Measurements from ENCODE around the gene AKAP13. TPM values are rescaled to one million over a fixed set of nuclear protein-coding genes. Genes with fewer than 3 reads are reported as not detected.

Gene AKAP13
- total RNA-seq, 2 experiments from 2014 or later: 282 to 304 TPM

DNA sequence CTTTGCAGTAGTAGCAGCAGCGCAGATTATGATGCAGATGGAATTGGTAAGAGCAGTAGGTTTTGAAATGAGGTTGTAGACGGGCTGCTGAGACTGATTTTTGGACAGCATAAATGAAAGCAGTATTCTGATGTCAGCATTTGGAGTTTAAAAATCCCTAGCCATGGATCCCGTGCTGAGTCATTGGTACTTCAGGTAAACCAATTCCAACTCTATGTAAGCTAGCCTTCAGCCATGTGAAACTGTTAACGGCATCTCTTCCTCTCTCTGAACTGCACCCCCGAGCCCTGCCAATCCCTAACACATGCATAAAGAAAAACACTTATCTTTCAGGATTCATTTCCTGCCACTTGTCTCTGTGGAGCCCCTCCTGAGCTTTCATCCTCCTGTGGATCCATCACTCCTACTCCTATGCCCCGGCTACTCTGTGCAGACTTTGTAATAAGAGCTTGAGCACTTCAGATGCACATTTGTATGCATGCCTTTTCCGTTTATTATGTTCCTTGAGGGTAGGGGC is 119.0 kb downstream of the AKAP13 start:
- intact Hi-C loops (cut with DNase I, micrococcal nuclease): no loop called here
- no peaks in the 10 kb centered on the region for H3K27me3 ChIP-seq (ENCODE audit: control insufficient read depth in 1 of 2, insufficient read depth in 2 of 2, low read length in 2 of 2)
- Mint-ChIP-seq H3K9me3 (no peaks in the 10 kb centered on the region), H3K36me3 (ENCODE audit: low read depth) (no peaks in the 10 kb centered on the region), H3K27ac (peak overlapping the region; percentile 37), H3K4me3 (no peak overlapping the region), H3K4me1 (ENCODE audit: low read depth) (peaks cover 99% of the 10 kb centered on the region), H3K27me3 (no peaks in the 10 kb centered on the region)
- H3K9me3 ChIP-seq (ENCODE audit: control insufficient read depth in 1 of 2, insufficient read depth in 1 of 2, low read length in 2 of 2): no peaks in the 10 kb centered on the region
- ChIA-PET POLR2A (no interaction called here), CTCF (interaction anchor here (0.8 to 1.0 kb wide), 2 partner anchors 10 to 203 kb away, joined by 3 read pairs; no protein-coding TSS in a partner anchor)
- peaks cover 16% of the 10 kb centered on the region for H3K4me1 ChIP-seq (ENCODE audit: insufficient read depth, low read length)
- H3K36me3 ChIP-seq (ENCODE audit: insufficient read depth, low read length): no peaks in the 10 kb centered on the region
- TF ChIP-seq, protein P1, sequence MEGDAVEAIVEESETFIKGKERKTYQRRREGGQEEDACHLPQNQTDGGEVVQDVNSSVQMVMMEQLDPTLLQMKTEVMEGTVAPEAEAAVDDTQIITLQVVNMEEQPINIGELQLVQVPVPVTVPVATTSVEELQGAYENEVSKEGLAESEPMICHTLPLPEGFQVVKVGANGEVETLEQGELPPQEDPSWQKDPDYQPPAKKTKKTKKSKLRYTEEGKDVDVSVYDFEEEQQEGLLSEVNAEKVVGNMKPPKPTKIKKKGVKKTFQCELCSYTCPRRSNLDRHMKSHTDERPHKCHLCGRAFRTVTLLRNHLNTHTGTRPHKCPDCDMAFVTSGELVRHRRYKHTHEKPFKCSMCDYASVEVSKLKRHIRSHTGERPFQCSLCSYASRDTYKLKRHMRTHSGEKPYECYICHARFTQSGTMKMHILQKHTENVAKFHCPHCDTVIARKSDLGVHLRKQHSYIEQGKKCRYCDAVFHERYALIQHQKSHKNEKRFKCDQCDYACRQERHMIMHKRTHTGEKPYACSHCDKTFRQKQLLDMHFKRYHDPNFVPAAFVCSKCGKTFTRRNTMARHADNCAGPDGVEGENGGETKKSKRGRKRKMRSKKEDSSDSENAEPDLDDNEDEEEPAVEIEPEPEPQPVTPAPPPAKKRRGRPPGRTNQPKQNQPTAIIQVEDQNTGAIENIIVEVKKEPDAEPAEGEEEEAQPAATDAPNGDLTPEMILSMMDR (IDR thresholded peaks at IDR 0.05): no peak
- DNase-seq: no peak
- no peak overlapping the region for H3K27ac ChIP-seq (ENCODE audit: low read depth in 1 of 2, low read length in 2 of 2)
- no peak for ATAC-seq (ENCODE audit: poor library complexity)
- no peak overlapping the region for H3K4me3 ChIP-seq (ENCODE audit: low read length)

DNA sequence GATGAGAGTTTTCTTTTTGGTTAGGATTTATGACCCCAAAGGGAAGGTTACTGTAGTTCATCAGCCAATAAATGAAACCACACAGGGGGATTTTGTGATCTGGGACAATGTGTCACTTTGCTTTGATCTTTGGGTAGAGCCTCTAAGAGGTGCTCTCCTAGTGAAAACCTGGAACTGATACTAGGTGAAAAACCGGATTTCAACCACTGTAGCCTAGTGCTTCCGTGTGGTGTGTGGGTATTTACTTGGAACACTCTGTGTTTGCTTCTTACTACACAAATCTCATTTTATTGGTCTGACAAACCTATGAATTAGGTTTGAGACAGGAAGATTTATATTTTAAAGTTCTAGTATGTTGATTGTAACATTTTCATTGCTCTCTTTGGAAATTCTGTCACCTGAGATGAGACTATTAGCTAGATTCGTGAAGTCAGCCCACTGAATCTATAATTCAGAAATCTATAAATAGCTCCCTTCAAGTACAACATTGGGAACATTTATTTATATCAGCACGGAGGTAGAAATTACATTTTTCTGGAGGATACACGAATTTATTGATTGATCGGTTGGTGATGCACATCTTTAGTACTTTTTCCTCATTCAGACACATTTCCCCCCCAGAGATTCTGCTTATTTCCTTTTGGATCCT is 119.8 kb downstream of the AKAP13 start:
- Mint-ChIP-seq H3K36me3 (ENCODE audit: low read depth) (no peaks in the 10 kb centered on the region), H3K27ac (peak overlapping the region; percentile 37), H3K27me3 (no peaks in the 10 kb centered on the region), H3K9me3 (no peaks in the 10 kb centered on the region), H3K4me3 (no peak overlapping the region), H3K4me1 (ENCODE audit: low read depth) (peaks cover 98% of the 10 kb centered on the region)
- H3K4me1 ChIP-seq (ENCODE audit: insufficient read depth, low read length): peaks cover 20% of the 10 kb centered on the region
- ChIA-PET CTCF (interaction anchor here (1.0 to 1.4 kb wide), 2 partner anchors 9 to 14 kb away, joined by 3 read pairs; no protein-coding TSS in a partner anchor), POLR2A (interaction anchor here (0.6 to 0.7 kb wide), 2 partner anchors 12 to 54 kb away, joined by 3 to 4 read pairs; no protein-coding TSS in a partner anchor)
- DNase-seq (peak in 1 of 14 experiments; percentile 39), ATAC-seq (ENCODE audit: poor library complexity) (no peak)
- no peaks in the 10 kb centered on the region for H3K27me3 ChIP-seq (ENCODE audit: control insufficient read depth in 1 of 2, insufficient read depth in 2 of 2, low read length in 2 of 2)
- no peaks in the 10 kb centered on the region for H3K36me3 ChIP-seq (ENCODE audit: insufficient read depth, low read length)
- no peak overlapping the region for H3K4me3 ChIP-seq (ENCODE audit: low read length)
- TF ChIP-seq, protein P1 (IDR thresholded peaks at IDR 0.05): no peak
- H3K9me3 ChIP-seq (ENCODE audit: control insufficient read depth in 1 of 2, insufficient read depth in 1 of 2, low read length in 2 of 2): no peaks in the 10 kb centered on the region
- H3K27ac ChIP-seq (ENCODE audit: low read depth in 1 of 2, low read length in 2 of 2): no peak overlapping the region
- intact Hi-C loops (cut with DNase I, micrococcal nuclease): no loop called here

DNA sequence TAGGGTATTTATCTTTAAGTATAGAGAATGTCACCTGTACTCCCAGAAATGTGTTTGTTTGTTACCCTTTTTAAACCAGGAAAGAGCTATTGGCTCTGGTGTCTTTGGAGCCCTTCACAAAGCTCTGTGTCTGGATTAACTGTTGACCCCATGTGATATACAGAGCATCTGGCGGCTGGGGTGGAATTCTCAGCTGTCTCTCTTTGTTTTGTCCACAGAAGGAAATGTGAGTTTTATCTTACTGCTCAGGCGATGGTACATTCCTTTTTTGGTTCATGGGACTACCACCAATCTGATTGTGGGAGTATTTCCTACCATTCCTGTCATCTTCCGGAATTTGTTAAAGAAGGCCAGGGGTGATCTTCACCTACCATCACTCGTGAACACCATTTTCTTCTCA is 120.3 kb downstream of the AKAP13 start:
- Histone ChIP-seq H3K36me3 (ENCODE audit: insufficient read depth, low read length) (no peaks in the 10 kb centered on the region), H3K9me3 (ENCODE audit: control insufficient read depth in 1 of 2, insufficient read depth in 1 of 2, low read length in 2 of 2) (no peaks in the 10 kb centered on the region), H3K4me3 (ENCODE audit: low read length) (no peak overlapping the region), H3K4me1 (ENCODE audit: insufficient read depth, low read length) (peaks cover 20% of the 10 kb centered on the region), H3K27ac (ENCODE audit: low read depth in 1 of 2, low read length in 2 of 2) (no peak overlapping the region), H3K27me3 (ENCODE audit: control insufficient read depth in 1 of 2, insufficient read depth in 2 of 2, low read length in 2 of 2) (no peaks in the 10 kb centered on the region)
- H3K4me1 Mint-ChIP-seq (ENCODE audit: low read depth): peaks cover 95% of the 10 kb centered on the region
- no peaks in the 10 kb centered on the region for H3K36me3 Mint-ChIP-seq (ENCODE audit: low read depth)
- H3K27ac Mint-ChIP-seq: peak overlapping the region; percentile 37
- POLR2A ChIA-PET: interaction anchor here (0.6 to 0.7 kb wide), 2 partner anchors 13 to 54 kb away, joined by 3 to 4 read pairs; no protein-coding TSS in a partner anchor
- TF ChIP-seq, protein P1 (IDR thresholded peaks at IDR 0.05): no peak
- CTCF ChIA-PET: interaction anchor here (1.4 kb wide), 1 partner anchor 15 kb away, joined by 3 read pairs; no protein-coding TSS in a partner anchor
- no peak overlapping the region for H3K4me3 Mint-ChIP-seq
- DNase-seq (no peak), ATAC-seq (ENCODE audit: poor library complexity) (no peak)
- H3K27me3 Mint-ChIP-seq: no peaks in the 10 kb centered on the region
- intact Hi-C loops (cut with DNase I, micrococcal nuclease): no loop called here
- H3K9me3 Mint-ChIP-seq: no peaks in the 10 kb centered on the region
